ENCODE results near the gene FHIT. TPM values are rescaled to one million over a fixed set of nuclear protein-coding genes. Genes with fewer than 3 reads are reported as not detected.

FHIT gene
- total RNA-seq, 1 donor from 2014 or later: 29.9 TPM

GRCh38 chr3:60146121-60146520, 1105.1 kb downstream of the FHIT start:
- intact Hi-C loops (cut with micrococcal nuclease): no loop called here
- DNase-seq (ENCODE audit: low spot score): no peak
- no peaks in the 10 kb centered on the region for H3K9me3 Mint-ChIP-seq
- H3K4me3 Mint-ChIP-seq (ENCODE audit: low read depth): no peak overlapping the region
- H3K36me3 Mint-ChIP-seq (ENCODE audit: low read depth): peaks cover 3% of the 10 kb centered on the region
- H3K4me1 Mint-ChIP-seq (ENCODE audit: low read depth): peaks cover 10% of the 10 kb centered on the region
- H3K27me3 Mint-ChIP-seq (ENCODE audit: low read depth): no peaks in the 10 kb centered on the region
- no peak overlapping the region for H3K27ac Mint-ChIP-seq

- H3K27me3 Mint-ChIP-seq (ENCODE audit: low read depth): no peaks in the 10 kb centered on the region
- intact Hi-C loops (cut with micrococcal nuclease): no loop called here
- peaks cover 10% of the 10 kb centered on the region for H3K4me1 Mint-ChIP-seq (ENCODE audit: low read depth)
- peaks cover 3% of the 10 kb centered on the region for H3K36me3 Mint-ChIP-seq (ENCODE audit: low read depth)
- no peaks in the 10 kb centered on the region for H3K9me3 Mint-ChIP-seq
- no peak for DNase-seq (ENCODE audit: low spot score)
- no peak overlapping the region for H3K27ac Mint-ChIP-seq
- no peak overlapping the region for H3K4me3 Mint-ChIP-seq (ENCODE audit: low read depth)
Observed at GRCh38 chr3:60144071-60144470, 1107.2 kb downstream of the FHIT start.

GRCh38 chr3:60142009-60142408, 1109.2 kb downstream of the FHIT start:
- no peak for DNase-seq (ENCODE audit: low spot score)
- H3K27ac Mint-ChIP-seq: no peak overlapping the region
- peaks cover 3% of the 10 kb centered on the region for H3K4me1 Mint-ChIP-seq (ENCODE audit: low read depth)
- H3K27me3 Mint-ChIP-seq (ENCODE audit: low read depth): no peaks in the 10 kb centered on the region
- intact Hi-C loops (cut with micrococcal nuclease): no loop called here
- no peaks in the 10 kb centered on the region for H3K9me3 Mint-ChIP-seq
- no peak overlapping the region for H3K4me3 Mint-ChIP-seq (ENCODE audit: low read depth)
- peaks cover 3% of the 10 kb centered on the region for H3K36me3 Mint-ChIP-seq (ENCODE audit: low read depth)

- Mint-ChIP-seq H3K27me3 (ENCODE audit: low read depth) (no peaks in the 10 kb centered on the region), H3K4me1 (ENCODE audit: low read depth) (no peaks in the 10 kb centered on the region), H3K36me3 (ENCODE audit: low read depth) (peaks cover 3% of the 10 kb centered on the region), H3K27ac (no peak overlapping the region), H3K9me3 (no peaks in the 10 kb centered on the region), H3K4me3 (ENCODE audit: low read depth) (no peak overlapping the region)
- DNase-seq (ENCODE audit: low spot score): no peak
- intact Hi-C loops (cut with micrococcal nuclease): no loop called here
Observed at GRCh38 chr3:60140160-60140559, 1111.1 kb downstream of the FHIT start.

GRCh38 chr3:60136601-60137000, 1114.7 kb downstream of the FHIT start:
- H3K36me3 Mint-ChIP-seq (ENCODE audit: low read depth): peaks cover 1% of the 10 kb centered on the region
- no peaks in the 10 kb centered on the region for H3K27me3 Mint-ChIP-seq (ENCODE audit: low read depth)
- no peak overlapping the region for H3K4me3 Mint-ChIP-seq (ENCODE audit: low read depth)
- no peak overlapping the region for H3K27ac Mint-ChIP-seq
- H3K4me1 Mint-ChIP-seq (ENCODE audit: low read depth): peaks cover 7% of the 10 kb centered on the region
- no peak for DNase-seq (ENCODE audit: low spot score)
- intact Hi-C loops (cut with micrococcal nuclease): no loop called here
- peaks cover 4% of the 10 kb centered on the region for H3K9me3 Mint-ChIP-seq

- Mint-ChIP-seq H3K27me3 (ENCODE audit: low read depth) (no peaks in the 10 kb centered on the region), H3K4me3 (ENCODE audit: low read depth) (no peak overlapping the region), H3K4me1 (ENCODE audit: low read depth) (peaks cover 7% of the 10 kb centered on the region), H3K36me3 (ENCODE audit: low read depth) (no peaks in the 10 kb centered on the region), H3K9me3 (peaks cover 4% of the 10 kb centered on the region), H3K27ac (no peak overlapping the region)
- intact Hi-C loops (cut with micrococcal nuclease): no loop called here
- no peak for DNase-seq (ENCODE audit: low spot score)
Observed at GRCh38 chr3:60135474-60135873, 1115.8 kb downstream of the FHIT start.

GRCh38 chr3:60133269-60134162, 1117.7 kb downstream of the FHIT start:
- Mint-ChIP-seq H3K36me3 (ENCODE audit: low read depth) (no peaks in the 10 kb centered on the region), H3K4me3 (ENCODE audit: low read depth) (no peak overlapping the region), H3K4me1 (ENCODE audit: low read depth) (peaks cover 7% of the 10 kb centered on the region), H3K27me3 (ENCODE audit: low read depth) (no peaks in the 10 kb centered on the region), H3K9me3 (peaks cover 7% of the 10 kb centered on the region), H3K27ac (no peak overlapping the region)
- intact Hi-C loops (cut with micrococcal nuclease): no loop called here
- DNase-seq (ENCODE audit: low spot score): no peak

GRCh38 chr3:60131618-60132017, 1119.6 kb downstream of the FHIT start:
- H3K27me3 Mint-ChIP-seq (ENCODE audit: low read depth): no peaks in the 10 kb centered on the region
- no peak overlapping the region for H3K4me3 Mint-ChIP-seq (ENCODE audit: low read depth)
- DNase-seq (ENCODE audit: low spot score): no peak
- H3K27ac Mint-ChIP-seq: no peak overlapping the region
- H3K36me3 Mint-ChIP-seq (ENCODE audit: low read depth): no peaks in the 10 kb centered on the region
- peaks cover 7% of the 10 kb centered on the region for H3K4me1 Mint-ChIP-seq (ENCODE audit: low read depth)
- peaks cover 19% of the 10 kb centered on the region for H3K9me3 Mint-ChIP-seq
- intact Hi-C loops (cut with micrococcal nuclease): no loop called here

GRCh38 chr3:60126511-60127304, 1124.5 kb downstream of the FHIT start:
- no peak for DNase-seq (ENCODE audit: low spot score)
- Mint-ChIP-seq H3K9me3 (peaks cover 18% of the 10 kb centered on the region), H3K36me3 (ENCODE audit: low read depth) (no peaks in the 10 kb centered on the region), H3K4me3 (ENCODE audit: low read depth) (no peak overlapping the region), H3K27me3 (ENCODE audit: low read depth) (no peaks in the 10 kb centered on the region), H3K27ac (no peak overlapping the region), H3K4me1 (ENCODE audit: low read depth) (no peaks in the 10 kb centered on the region)
- intact Hi-C loops (cut with micrococcal nuclease): no loop called here

GRCh38 chr3:60125686-60126085, 1125.6 kb downstream of the FHIT start:
- no peak overlapping the region for H3K4me3 Mint-ChIP-seq (ENCODE audit: low read depth)

GRCh38 chr3:60120245-60120644, 1131.0 kb downstream of the FHIT start:
- DNase-seq (ENCODE audit: low spot score): no peak
- Mint-ChIP-seq H3K4me1 (ENCODE audit: low read depth) (no peaks in the 10 kb centered on the region), H3K9me3 (no peaks in the 10 kb centered on the region), H3K27ac (no peak overlapping the region), H3K4me3 (ENCODE audit: low read depth) (no peak overlapping the region), H3K36me3 (ENCODE audit: low read depth) (no peaks in the 10 kb centered on the region), H3K27me3 (ENCODE audit: low read depth) (no peaks in the 10 kb centered on the region)
- intact Hi-C loops (cut with micrococcal nuclease): no loop called here

More at GRCh38 chr3:60125686-60126085, 1125.6 kb downstream of the FHIT start:
- peaks cover 18% of the 10 kb centered on the region for H3K9me3 Mint-ChIP-seq
- intact Hi-C loops (cut with micrococcal nuclease): no loop called here
- H3K27ac Mint-ChIP-seq: no peak overlapping the region
- no peaks in the 10 kb centered on the region for H3K4me1 Mint-ChIP-seq (ENCODE audit: low read depth)
- no peak for DNase-seq (ENCODE audit: low spot score)
- no peaks in the 10 kb centered on the region for H3K27me3 Mint-ChIP-seq (ENCODE audit: low read depth)
- no peaks in the 10 kb centered on the region for H3K36me3 Mint-ChIP-seq (ENCODE audit: low read depth)

GRCh38 chr3:60114191-60114590, 1137.1 kb downstream of the FHIT start:
- H3K4me1 Mint-ChIP-seq (ENCODE audit: low read depth): no peaks in the 10 kb centered on the region
- DNase-seq (ENCODE audit: low spot score): no peak
- H3K9me3 Mint-ChIP-seq: peaks cover 4% of the 10 kb centered on the region
- no peak overlapping the region for H3K27ac Mint-ChIP-seq
- no peaks in the 10 kb centered on the region for H3K27me3 Mint-ChIP-seq (ENCODE audit: low read depth)
- H3K4me3 Mint-ChIP-seq (ENCODE audit: low read depth): no peak overlapping the region
- intact Hi-C loops (cut with micrococcal nuclease): no loop called here
- no peaks in the 10 kb centered on the region for H3K36me3 Mint-ChIP-seq (ENCODE audit: low read depth)

GRCh38 chr3:60107275-60107674, 1144.0 kb downstream of the FHIT start:
- H3K4me1 Mint-ChIP-seq (ENCODE audit: low read depth): peaks cover 32% of the 10 kb centered on the region
- peaks cover 4% of the 10 kb centered on the region for H3K9me3 Mint-ChIP-seq
- no peak overlapping the region for H3K4me3 Mint-ChIP-seq (ENCODE audit: low read depth)
- H3K27me3 Mint-ChIP-seq (ENCODE audit: low read depth): no peaks in the 10 kb centered on the region
- no peaks in the 10 kb centered on the region for H3K36me3 Mint-ChIP-seq (ENCODE audit: low read depth)
- intact Hi-C loops (cut with micrococcal nuclease): no loop called here
- H3K27ac Mint-ChIP-seq: no peak overlapping the region
- no peak for DNase-seq (ENCODE audit: low spot score)
